ENCODE results near the gene ADK. TPM values are rescaled to one million over a fixed set of nuclear protein-coding genes. Genes with fewer than 3 reads are reported as not detected.

ADK gene
- total RNA-seq, 1 experiment from 2014 or later, result 159 TPM

- no TSS peak for BruUV-seq (replicated peaks)
- no peaks in the 10 kb centered on the region for H3K27me3 ChIP-seq (ENCODE audit: insufficient read depth, low read depth)
- CTCF ChIA-PET, result no interaction called here
- H4K20me1 ChIP-seq (ENCODE audit: insufficient read depth), result no peaks in the 10 kb centered on the region
- no peaks in the 10 kb centered on the region for H3K79me2 ChIP-seq (ENCODE audit: low read depth)
- no peak overlapping the region for H2AFZ ChIP-seq
- intact Hi-C loops (cut with micrococcal nuclease; ENCODE audit: unreplicated experiment), result no loop called here
- no peaks in the 10 kb centered on the region for H3K4me1 ChIP-seq (replicated peaks; ENCODE audit: insufficient read depth)
- no peak overlapping the region for H3K27ac ChIP-seq
- TF ChIP-seq CTCF (conservative IDR thresholded peaks at IDR 0.05) (no peak), EZH2 (IDR thresholded peaks at IDR 0.05; ENCODE audit: low read depth) (no peak)
- no peaks in the 10 kb centered on the region for H3K36me3 ChIP-seq (ENCODE audit: low read depth)
- POLR2A ChIA-PET (ENCODE audit: unreplicated experiment), result no interaction called here
- no peak overlapping the region for H3K4me3 ChIP-seq
- no peak for DNase-seq
- peaks cover 4% of the 10 kb centered on the region; the same call in 1 of the 2 replicates for H3K9me3 ChIP-seq (ENCODE audit: insufficient read depth, low read depth)
- H3K9me2 ChIP-seq (ENCODE audit: insufficient read depth), result no peaks in the 10 kb centered on the region
- no peak overlapping the region for H3K4me2 ChIP-seq
- no peaks in the 10 kb centered on the region for H3F3A ChIP-seq (ENCODE audit: insufficient read depth, low read depth)
Observed at GRCh38 chr10:74730246-74730645, 579.2 kb downstream of the ADK start.

GRCh38 chr10:74733612-74734011 is 582.6 kb downstream of the ADK start:
- Histone ChIP-seq H3K36me3 (ENCODE audit: low read depth) (no peaks in the 10 kb centered on the region), H4K20me1 (ENCODE audit: insufficient read depth) (no peaks in the 10 kb centered on the region), H3K9me2 (ENCODE audit: insufficient read depth) (no peaks in the 10 kb centered on the region), H3K4me3 (no peak overlapping the region), H3K4me1 (replicated peaks; ENCODE audit: insufficient read depth) (no peaks in the 10 kb centered on the region), H3K9me3 (ENCODE audit: insufficient read depth, low read depth) (peaks cover 4% of the 10 kb centered on the region; the same call in 1 of the 2 replicates), H3K4me2 (no peak overlapping the region), H3K27ac (no peak overlapping the region), H3F3A (ENCODE audit: insufficient read depth, low read depth) (no peaks in the 10 kb centered on the region), H3K27me3 (ENCODE audit: insufficient read depth, low read depth) (no peaks in the 10 kb centered on the region), H2AFZ (no peak overlapping the region), H3K79me2 (ENCODE audit: low read depth) (no peaks in the 10 kb centered on the region)
- DNase-seq, result no peak
- intact Hi-C loops (cut with micrococcal nuclease; ENCODE audit: unreplicated experiment), result no loop called here
- no TSS peak for BruUV-seq (replicated peaks)
- ChIA-PET POLR2A (ENCODE audit: unreplicated experiment) (no interaction called here), CTCF (no interaction called here)
- no peak for TF ChIP-seq EZH2 (IDR thresholded peaks at IDR 0.05; ENCODE audit: low read depth)
- TF ChIP-seq CTCF (conservative IDR thresholded peaks at IDR 0.05), result no peak

GRCh38 chr10:74736029-74736428 is 585.0 kb downstream of the ADK start:
- Histone ChIP-seq H3K4me1 (replicated peaks; ENCODE audit: insufficient read depth) (no peaks in the 10 kb centered on the region), H3K36me3 (ENCODE audit: low read depth) (no peaks in the 10 kb centered on the region), H3K9me3 (ENCODE audit: insufficient read depth, low read depth) (peaks cover 4% of the 10 kb centered on the region; the same call in 1 of the 2 replicates), H3K27ac (no peak overlapping the region), H3K27me3 (ENCODE audit: insufficient read depth, low read depth) (no peaks in the 10 kb centered on the region), H3K79me2 (ENCODE audit: low read depth) (no peaks in the 10 kb centered on the region), H3K4me3 (no peak overlapping the region), H3K4me2 (no peak overlapping the region), H3K9me2 (ENCODE audit: insufficient read depth) (no peaks in the 10 kb centered on the region), H2AFZ (no peak overlapping the region), H3F3A (ENCODE audit: insufficient read depth, low read depth) (no peaks in the 10 kb centered on the region), H4K20me1 (ENCODE audit: insufficient read depth) (no peaks in the 10 kb centered on the region)
- ChIA-PET CTCF (no interaction called here), POLR2A (ENCODE audit: unreplicated experiment) (no interaction called here)
- no TSS peak for BruUV-seq (replicated peaks)
- intact Hi-C loops (cut with micrococcal nuclease; ENCODE audit: unreplicated experiment), result no loop called here
- DNase-seq, result no peak
- no peak for TF ChIP-seq CTCF (conservative IDR thresholded peaks at IDR 0.05)
- TF ChIP-seq EZH2 (IDR thresholded peaks at IDR 0.05; ENCODE audit: low read depth), result no peak
